Peyer's patch (tissue), 4 donors: Measurements from ENCODE around the gene RPTOR. TPM values are rescaled to one million over a fixed set of nuclear protein-coding genes. Genes with fewer than 3 reads are reported as not detected.
A peak's percentile ranks its signal among the peaks of the same experiment; 100 is the strongest.

Source experiments
- DNase-seq, 3 donors: peaks; one replicate each; pipeline ENCODE4 v3.0.0-alpha.2; 2017 to 2019
- H3K27ac ChIP-seq, 4 donors: fragments of 200-600 bp; sonication (generic); one replicate each; pipeline ENCODE4 v1.5.1; 2016 to 2019
- H3K27me3 ChIP-seq, 2 donors: fragments of 200-600 bp; sonication (generic); one replicate each; pipeline ENCODE4 v1.5.1; 2019
- H3K36me3 ChIP-seq, 3 donors: fragments of 200-600 bp; sonication (generic); one replicate each; pipeline ENCODE4 v1.5.1; 2016 to 2019
- H3K4me1 ChIP-seq, 4 donors: fragments of 200-600 bp; sonication (generic); one replicate each; pipeline ENCODE4 v1.5.1; 2016 to 2019
- H3K4me3 ChIP-seq, 4 donors: fragments of 200-600 bp; sonication (generic); 1 replicate in 3 of 4; 2 replicates in 1 of 4; pipeline ENCODE4 v1.5.1; 2016 to 2019; ENCODE audit warnings: mild to moderate bottlenecking in 1 of 4
- H3K9me3 ChIP-seq, 4 donors: fragments of 200-600 bp; sonication (generic); one replicate each; pipeline ENCODE4 v1.5.1; 2016 to 2019; ENCODE audit warnings: mild to moderate bottlenecking in 1 of 4
- CTCF ChIP-seq, 6 experiments: fragments of 450-650 bp in 4 of 6; fragments of 200-600 bp in 2 of 6; sonication (generic) in 1 of 6; IDR thresholded peaks; one replicate each; pipeline ENCODE4 v1.5.1; 2017 to 2019; ENCODE audit warnings: antibody characterized with exemption in 6 of 6, mild to moderate bottlenecking in 3 of 6, moderate library complexity in 1 of 6
- POLR2A ChIP-seq, 2 donors: fragments of 450-650 bp; IDR thresholded peaks; one replicate each; pipeline ENCODE4 v1.5.1; 2017; ENCODE audit warnings: antibody characterized with exemption in 2 of 2, mild to moderate bottlenecking in 2 of 2, moderate library complexity in 2 of 2
- total RNA-seq, 4 donors: library from RNA; depleted of rRNA; stranded (reverse); fragments of >200 nt; gene quantifications; one replicate each; pipeline ENCODE4 v1.1.0, GENCODE V29; 2016

The RPTOR gene
- total RNA-seq, 4 donors from 2014 or later, result 42.4 to 73.6 (median 64.2) TPM

- no peak for DNase-seq
- no peak overlapping the region for H3K27ac ChIP-seq
- H3K36me3 ChIP-seq, result no peaks in the 10 kb centered on the region
- H3K9me3 ChIP-seq, result no peaks in the 10 kb centered on the region
- no peak overlapping the region for H3K4me3 ChIP-seq
- no peak for TF ChIP-seq CTCF (IDR thresholded peaks at IDR 0.05)
- no peak for TF ChIP-seq POLR2A (IDR thresholded peaks at IDR 0.05)
- no peaks in the 10 kb centered on the region for H3K27me3 ChIP-seq
- H3K4me1 ChIP-seq, result no peaks in the 10 kb centered on the region
These were observed 101.7 kb downstream of the RPTOR start for GRCh38 chr17:80646328-80646727.

- H3K4me3 ChIP-seq, result no peak overlapping the region
- H3K27me3 ChIP-seq, result no peaks in the 10 kb centered on the region
- no peaks in the 10 kb centered on the region for H3K36me3 ChIP-seq
These were observed 103.1 kb downstream of the RPTOR start for GRCh38 chr17:80647746-80648145.

GRCh38 chr17:80649200-80649644, 104.6 kb downstream of the RPTOR start:
- H3K36me3 ChIP-seq, result no peaks in the 10 kb centered on the region
- H3K4me3 ChIP-seq, result no peak overlapping the region
- DNase-seq, result no peak
- H3K27me3 ChIP-seq, result no peaks in the 10 kb centered on the region
- peaks cover 0 to 7% (median 0%) of the 10 kb centered on the region in 4 donors for H3K4me1 ChIP-seq
- no peaks in the 10 kb centered on the region for H3K9me3 ChIP-seq
- H3K27ac ChIP-seq, result no peak overlapping the region
- TF ChIP-seq POLR2A (IDR thresholded peaks at IDR 0.05) (no peak), CTCF (IDR thresholded peaks at IDR 0.05) (no peak)

More at GRCh38 chr17:80647746-80648145, 103.1 kb downstream of the RPTOR start:
- Histone ChIP-seq H3K4me1 (no peaks in the 10 kb centered on the region), H3K27ac (no peak overlapping the region), H3K9me3 (no peaks in the 10 kb centered on the region)
- TF ChIP-seq CTCF (IDR thresholded peaks at IDR 0.05), result no peak
- TF ChIP-seq POLR2A (IDR thresholded peaks at IDR 0.05), result no peak
- no peak for DNase-seq

- no peaks in the 10 kb centered on the region for H3K9me3 ChIP-seq
- no peak overlapping the region for H3K4me3 ChIP-seq
- no peaks in the 10 kb centered on the region for H3K36me3 ChIP-seq
- peak in 2 of 3 donors; percentile 30 to 62 for DNase-seq
- H3K27ac ChIP-seq, result peak overlapping the region in 1 of 4 donors; percentile 18
- TF ChIP-seq CTCF (IDR thresholded peaks at IDR 0.05) (peak in 2 of 6 experiments; percentile 29), POLR2A (IDR thresholded peaks at IDR 0.05) (no peak)
- H3K4me1 ChIP-seq, result peaks cover 0 to 7% (median 0%) of the 10 kb centered on the region in 4 donors
- no peaks in the 10 kb centered on the region for H3K27me3 ChIP-seq
These were observed 105.2 kb downstream of the RPTOR start for GRCh38 chr17:80649672-80650330.

- H3K4me3 ChIP-seq, result no peak overlapping the region
- TF ChIP-seq CTCF (IDR thresholded peaks at IDR 0.05), result no peak
- TF ChIP-seq POLR2A (IDR thresholded peaks at IDR 0.05), result no peak
- no peak for DNase-seq
- H3K27ac ChIP-seq, result peak overlapping the region in 1 of 4 donors; percentile 18
- H3K27me3 ChIP-seq, result no peaks in the 10 kb centered on the region
- H3K9me3 ChIP-seq, result no peaks in the 10 kb centered on the region
- no peaks in the 10 kb centered on the region for H3K36me3 ChIP-seq
- H3K4me1 ChIP-seq, result peaks cover 0 to 7% (median 0%) of the 10 kb centered on the region in 4 donors
These were observed 105.7 kb downstream of the RPTOR start for GRCh38 chr17:80650331-80650672.
